ENCODE data around the gene COG5. TPM values are rescaled to one million over a fixed set of nuclear protein-coding genes. Genes with fewer than 3 reads are reported as not detected.

Gene COG5
- total RNA-seq, 1 donor from 2014 or later: 52.0 TPM

DNA sequence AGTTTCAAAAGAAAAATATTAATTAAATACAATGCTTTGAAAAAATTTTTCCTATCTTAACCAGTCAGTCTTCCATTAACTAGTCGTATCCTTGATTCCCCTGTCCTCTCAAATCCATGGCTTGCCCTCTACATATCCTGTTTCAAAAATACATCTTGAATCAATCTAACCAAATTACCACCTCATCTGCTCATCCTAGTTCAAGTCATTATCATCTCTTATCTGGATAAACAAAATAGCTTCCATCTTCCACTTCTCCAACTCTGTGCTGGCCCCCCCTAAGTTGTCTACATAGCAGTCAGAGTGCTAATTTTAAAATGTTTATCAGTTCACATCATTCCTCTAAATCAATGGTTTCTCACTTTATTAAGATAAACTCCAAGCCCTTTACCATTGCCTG lies 269.5 kb downstream of the COG5 start:
- peaks cover 29% of the 10 kb centered on the region for H3K36me3 Mint-ChIP-seq

DNA sequence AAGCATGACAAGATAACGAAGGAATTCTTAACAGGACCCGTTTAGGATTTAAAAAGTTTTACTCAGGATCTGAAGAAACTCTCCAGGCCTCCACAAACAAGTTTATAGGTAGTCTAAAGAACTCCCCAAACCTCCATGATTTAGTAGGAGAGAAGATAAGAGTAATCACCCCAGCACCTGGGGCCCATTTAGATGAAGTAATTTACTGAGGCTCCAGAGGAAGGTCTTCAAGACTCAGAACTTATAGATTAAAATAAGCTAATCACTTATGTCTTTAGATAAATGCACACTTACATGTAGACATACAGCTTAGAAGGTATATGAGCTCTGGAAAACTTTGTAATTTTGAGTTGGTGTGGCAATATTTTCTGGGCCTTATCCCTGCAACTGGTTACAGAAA lies 271.1 kb downstream of the COG5 start:
- peaks cover 30% of the 10 kb centered on the region for H3K36me3 Mint-ChIP-seq
- no peak overlapping the region for H3K27ac Mint-ChIP-seq
- H3K9me3 Mint-ChIP-seq: peaks cover 12% of the 10 kb centered on the region
- no peaks in the 10 kb centered on the region for H3K4me1 Mint-ChIP-seq
- no peak overlapping the region for H3K4me3 Mint-ChIP-seq
- H3K27me3 Mint-ChIP-seq (ENCODE audit: low read depth): no peaks in the 10 kb centered on the region
- TF ChIP-seq, protein P1, sequence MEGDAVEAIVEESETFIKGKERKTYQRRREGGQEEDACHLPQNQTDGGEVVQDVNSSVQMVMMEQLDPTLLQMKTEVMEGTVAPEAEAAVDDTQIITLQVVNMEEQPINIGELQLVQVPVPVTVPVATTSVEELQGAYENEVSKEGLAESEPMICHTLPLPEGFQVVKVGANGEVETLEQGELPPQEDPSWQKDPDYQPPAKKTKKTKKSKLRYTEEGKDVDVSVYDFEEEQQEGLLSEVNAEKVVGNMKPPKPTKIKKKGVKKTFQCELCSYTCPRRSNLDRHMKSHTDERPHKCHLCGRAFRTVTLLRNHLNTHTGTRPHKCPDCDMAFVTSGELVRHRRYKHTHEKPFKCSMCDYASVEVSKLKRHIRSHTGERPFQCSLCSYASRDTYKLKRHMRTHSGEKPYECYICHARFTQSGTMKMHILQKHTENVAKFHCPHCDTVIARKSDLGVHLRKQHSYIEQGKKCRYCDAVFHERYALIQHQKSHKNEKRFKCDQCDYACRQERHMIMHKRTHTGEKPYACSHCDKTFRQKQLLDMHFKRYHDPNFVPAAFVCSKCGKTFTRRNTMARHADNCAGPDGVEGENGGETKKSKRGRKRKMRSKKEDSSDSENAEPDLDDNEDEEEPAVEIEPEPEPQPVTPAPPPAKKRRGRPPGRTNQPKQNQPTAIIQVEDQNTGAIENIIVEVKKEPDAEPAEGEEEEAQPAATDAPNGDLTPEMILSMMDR (IDR thresholded peaks at IDR 0.05; ENCODE audit: unreplicated experiment): no peak
- DNase-seq (ENCODE audit: low spot score in 2 of 2, unreplicated experiment in 2 of 2): no peak

More for the DNA sequence above, 269.5 kb downstream of the COG5 start:
- no peaks in the 10 kb centered on the region for H3K4me1 Mint-ChIP-seq
- TF ChIP-seq, protein P1 (IDR thresholded peaks at IDR 0.05; ENCODE audit: unreplicated experiment): no peak
- DNase-seq (ENCODE audit: low spot score in 2 of 2, unreplicated experiment in 2 of 2): no peak
- H3K9me3 Mint-ChIP-seq: peaks cover 12% of the 10 kb centered on the region
- no peaks in the 10 kb centered on the region for H3K27me3 Mint-ChIP-seq (ENCODE audit: low read depth)
- no peak overlapping the region for H3K4me3 Mint-ChIP-seq
- H3K27ac Mint-ChIP-seq: no peak overlapping the region

DNA sequence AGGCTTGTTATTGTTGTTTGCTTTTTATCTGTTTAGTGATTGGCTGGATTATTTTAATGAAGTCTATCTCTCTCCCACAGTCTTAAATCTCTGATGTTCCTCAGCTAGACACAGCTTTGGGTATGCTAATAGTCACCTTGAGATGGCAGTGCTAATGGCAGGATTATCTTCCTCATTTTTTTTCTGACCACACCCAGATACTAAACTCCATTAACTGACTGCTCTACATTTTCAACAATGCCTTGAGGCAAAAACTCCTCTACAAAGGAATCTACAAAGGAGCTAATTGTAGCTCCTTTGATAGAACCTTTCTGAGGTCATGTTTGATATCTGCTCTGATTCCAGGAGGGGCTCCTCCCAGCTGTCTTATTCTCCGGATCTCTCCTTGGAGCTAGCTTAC lies 272.3 kb downstream of the COG5 start:
- no peak for DNase-seq (ENCODE audit: low spot score in 2 of 2, unreplicated experiment in 2 of 2)
- peaks cover 12% of the 10 kb centered on the region for H3K9me3 Mint-ChIP-seq

DNA sequence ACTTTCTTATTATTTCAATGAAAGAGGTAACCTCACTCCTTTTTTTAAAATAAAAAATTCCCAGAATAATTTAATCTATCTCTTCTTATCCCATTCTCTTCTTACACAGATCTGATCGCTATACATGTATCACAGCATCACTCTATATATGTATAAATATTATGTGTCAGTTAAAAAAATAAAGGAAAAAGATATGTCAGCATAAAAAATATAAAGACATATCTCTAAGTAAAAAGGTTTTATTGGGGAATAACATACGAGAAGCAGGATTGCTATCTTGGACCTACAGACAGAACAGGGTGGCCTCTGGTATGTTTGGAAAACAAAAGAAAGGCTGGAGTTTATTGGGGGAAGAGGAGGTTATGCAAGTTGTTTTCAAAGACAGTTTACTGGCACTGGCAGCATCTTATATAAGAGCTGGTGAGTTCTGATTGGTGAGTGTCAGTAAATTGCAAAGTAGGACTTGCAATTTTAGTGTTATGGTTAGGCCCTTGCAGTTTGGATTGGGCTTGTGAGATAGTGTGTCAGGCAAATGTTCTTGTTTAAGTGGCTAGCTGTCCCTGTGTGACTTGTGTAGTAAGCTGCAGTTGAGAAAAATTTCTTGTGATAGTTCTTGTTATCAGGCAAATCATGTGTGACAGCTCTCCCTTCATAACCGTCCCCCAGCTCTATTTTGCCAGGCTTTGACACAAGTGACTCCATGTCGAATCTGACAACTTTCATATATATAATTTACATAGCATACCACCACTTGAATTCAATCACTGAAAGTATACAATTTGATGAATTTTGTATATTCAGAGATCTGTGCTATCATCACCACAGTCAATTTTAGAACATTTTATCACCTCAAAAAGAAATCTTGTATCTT lies 276.7 kb downstream of the COG5 start:
- no peak for DNase-seq (ENCODE audit: low spot score in 2 of 2, unreplicated experiment in 2 of 2)
- peaks cover 31% of the 10 kb centered on the region for H3K36me3 Mint-ChIP-seq
- no peak overlapping the region for H3K4me3 Mint-ChIP-seq
- H3K27ac Mint-ChIP-seq: no peak overlapping the region
- no peaks in the 10 kb centered on the region for H3K4me1 Mint-ChIP-seq
- TF ChIP-seq, protein P1 (IDR thresholded peaks at IDR 0.05; ENCODE audit: unreplicated experiment): no peak
- peaks cover 12% of the 10 kb centered on the region for H3K9me3 Mint-ChIP-seq
- H3K27me3 Mint-ChIP-seq (ENCODE audit: low read depth): no peaks in the 10 kb centered on the region

More for the DNA sequence above, 272.3 kb downstream of the COG5 start:
- Mint-ChIP-seq H3K4me3 (no peak overlapping the region), H3K4me1 (no peaks in the 10 kb centered on the region), H3K36me3 (peaks cover 29% of the 10 kb centered on the region), H3K27ac (no peak overlapping the region), H3K27me3 (ENCODE audit: low read depth) (no peaks in the 10 kb centered on the region)
- TF ChIP-seq, protein P1 (IDR thresholded peaks at IDR 0.05; ENCODE audit: unreplicated experiment): no peak

DNA sequence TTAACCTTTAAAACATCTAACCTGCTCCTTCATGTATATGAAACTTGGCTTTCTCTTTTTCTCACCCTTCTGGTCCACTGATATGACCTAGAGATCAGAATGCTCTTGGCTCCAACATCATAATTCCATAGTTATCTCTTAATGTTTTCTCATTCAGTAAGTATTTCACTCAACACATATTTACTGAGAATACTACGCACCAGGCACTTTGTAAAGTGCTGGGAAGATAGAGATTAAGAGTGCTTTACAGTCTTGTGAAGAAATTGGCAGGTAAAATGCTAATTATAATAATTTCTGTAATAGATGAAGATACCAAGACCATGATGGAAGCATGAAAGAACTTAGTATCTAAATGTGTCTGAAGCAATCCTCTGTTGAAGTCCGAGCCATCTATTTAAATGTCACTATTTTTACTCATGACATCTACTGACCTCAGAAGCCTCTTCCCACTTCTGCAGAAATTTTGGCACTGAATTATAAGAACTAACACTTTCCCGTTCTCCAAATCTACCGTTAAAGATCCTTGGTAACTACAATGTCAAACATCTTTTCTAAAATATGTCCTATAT lies 278.7 kb downstream of the COG5 start:
- H3K27me3 Mint-ChIP-seq (ENCODE audit: low read depth): no peaks in the 10 kb centered on the region
- H3K4me1 Mint-ChIP-seq: no peaks in the 10 kb centered on the region
- TF ChIP-seq, protein P1 (IDR thresholded peaks at IDR 0.05; ENCODE audit: unreplicated experiment): no peak
- no peak overlapping the region for H3K4me3 Mint-ChIP-seq
- no peak overlapping the region for H3K27ac Mint-ChIP-seq
- H3K9me3 Mint-ChIP-seq: no peaks in the 10 kb centered on the region
- DNase-seq (ENCODE audit: low spot score in 2 of 2, unreplicated experiment in 2 of 2): no peak
- H3K36me3 Mint-ChIP-seq: peaks cover 13% of the 10 kb centered on the region
